ENCODE data around the gene CFAP157. TPM values are rescaled to one million over a fixed set of nuclear protein-coding genes. Genes with fewer than 3 reads are reported as not detected.
A peak's percentile ranks its signal among the peaks of the same experiment; 100 is the strongest.

CFAP157 gene
- total and polyA plus RNA-seq, 7 donors, result 0.12 TPM; not detected in 6

GRCh38 chr9:127730799-127731410, 24.1 kb downstream of the CFAP157 start:
- TF ChIP-seq POLR2A (IDR thresholded peaks at IDR 0.05) (no peak), EP300 (IDR thresholded peaks at IDR 0.05) (no peak), POLR2AphosphoS5 (IDR thresholded peaks at IDR 0.05) (no peak), CTCF (IDR thresholded peaks at IDR 0.05) (no peak)
- Histone ChIP-seq H3K4me3 (no peak overlapping the region), H3K36me3 (peaks cover 0 to 17% (median 4%) of the 10 kb centered on the region in 4 donors), H3K9me3 (no peaks in the 10 kb centered on the region), H3K27ac (no peak overlapping the region), H3K27me3 (no peaks in the 10 kb centered on the region), H3K4me1 (peaks cover 0 to 27% (median 16%) of the 10 kb centered on the region in 4 donors)
- no peak for DNase-seq
- intact Hi-C loops (cut with DNase I), result loop anchor here (5.0 kb wide), 2 partner anchors 119 to 229 kb away; partner anchors contain the start of gene STXBP1
- WGBS, 2 donors, result 90% methylated on average over 9 of the region's 9 CpGs

GRCh38 chr9:127731938-127732337, 25.1 kb downstream of the CFAP157 start:
- H3K27me3 ChIP-seq, result no peaks in the 10 kb centered on the region
- H3K27ac ChIP-seq, result peak overlapping the region in 2 of 4 donors; percentile 13 to 19
- peaks cover 0 to 27% (median 16%) of the 10 kb centered on the region in 4 donors for H3K4me1 ChIP-seq
- intact Hi-C loops (cut with DNase I), result loop anchor here (5.0 kb wide), 2 partner anchors 120 to 230 kb away; partner anchors contain the start of gene STXBP1
- H3K36me3 ChIP-seq, result peaks cover 0 to 17% (median 4%) of the 10 kb centered on the region in 4 donors
- H3K4me3 ChIP-seq, result no peak overlapping the region
- 87% methylated on average over 16 of the region's 16 CpGs for WGBS, 2 donors
- TF ChIP-seq POLR2A (IDR thresholded peaks at IDR 0.05) (no peak), CTCF (IDR thresholded peaks at IDR 0.05) (no peak), POLR2AphosphoS5 (IDR thresholded peaks at IDR 0.05) (peak; percentile 13 to 80 (median 50))
- no peaks in the 10 kb centered on the region for H3K9me3 ChIP-seq
- DNase-seq, result peak; percentile 80

- intact Hi-C loops (cut with DNase I), result loop anchor here (5.0 kb wide), 2 partner anchors 120 to 230 kb away; partner anchors contain the start of gene STXBP1
- 96 to 97% methylated on average over 21 of the region's 21 CpGs for WGBS, 2 donors
- no peaks in the 10 kb centered on the region for H3K9me3 ChIP-seq
- peaks cover 0 to 17% (median 4%) of the 10 kb centered on the region in 4 donors for H3K36me3 ChIP-seq
- H3K4me1 ChIP-seq, result peaks cover 0 to 27% (median 16%) of the 10 kb centered on the region in 4 donors
- DNase-seq, result no peak
- no peaks in the 10 kb centered on the region for H3K27me3 ChIP-seq
- peak overlapping the region in 2 of 4 donors; percentile 13 to 19 for H3K27ac ChIP-seq
- TF ChIP-seq CTCF (IDR thresholded peaks at IDR 0.05), result no peak
- no peak for TF ChIP-seq POLR2AphosphoS5 (IDR thresholded peaks at IDR 0.05)
- TF ChIP-seq EP300 (IDR thresholded peaks at IDR 0.05), result no peak
- TF ChIP-seq POLR2A (IDR thresholded peaks at IDR 0.05), result no peak
- H3K4me3 ChIP-seq, result no peak overlapping the region
These were observed 25.7 kb downstream of the CFAP157 start for GRCh38 chr9:127732444-127732843.

GRCh38 chr9:127733614-127734013, 26.8 kb downstream of the CFAP157 start:
- H3K4me1 ChIP-seq, result peaks cover 0 to 27% (median 16%) of the 10 kb centered on the region in 4 donors
- WGBS, 2 donors, result 71 to 83% methylated on average over 2 of the region's 2 CpGs
- H3K27me3 ChIP-seq, result no peaks in the 10 kb centered on the region
- no peaks in the 10 kb centered on the region for H3K9me3 ChIP-seq
- no peak for DNase-seq
- TF ChIP-seq POLR2A (IDR thresholded peaks at IDR 0.05) (no peak), EP300 (IDR thresholded peaks at IDR 0.05) (no peak), POLR2AphosphoS5 (IDR thresholded peaks at IDR 0.05) (no peak), CTCF (IDR thresholded peaks at IDR 0.05) (no peak)
- intact Hi-C loops (cut with DNase I), result loop anchor here (1.0 to 5.0 kb wide), 5 partner anchors 121 to 231 kb away; partner anchors contain the start of genes ST6GALNAC4 and STXBP1
- peaks cover 0 to 17% (median 4%) of the 10 kb centered on the region in 4 donors for H3K36me3 ChIP-seq
- H3K27ac ChIP-seq, result no peak overlapping the region
- H3K4me3 ChIP-seq, result no peak overlapping the region
